IMR-90 (cell line): ENCODE data around the gene ACTRT2. TPM values are rescaled to one million over a fixed set of nuclear protein-coding genes. Genes with fewer than 3 reads are reported as not detected.

Source experiments
- ATAC-seq: fragments of 200-7000 bp; cut with Tn5 transposase; 2 replicates; pipeline ENCODE4 v1.9.1; 2020; ENCODE audit warnings: low read depth, mild to moderate bottlenecking, moderate library complexity
- BruUV-seq: library from RNA; stranded (reverse); fragments of 400-500 nt; replicated peaks from 2 replicates; lab custom pipeline; 2021; lab: Mats Ljungman, UMichigan
- CTCF ChIA-PET: fragments of 300-600 bp; formaldehyde crosslinking; extraction: SDS; loops from one replicate; lab custom pipeline; 2021; ENCODE audit warnings: antibody characterized with exemption; lab: Yijun Ruan, JAX
- POLR2A ChIA-PET: fragments of 300-600 bp; sonication (Branson Sonifier 250); formaldehyde crosslinking; loops from one replicate; lab custom pipeline; 2022; ENCODE audit warnings: antibody characterized with exemption; ENCODE audit not compliant: unreplicated experiment; lab: Charles Lee
- DNase-seq: peaks from one replicate; pipeline ENCODE4 v3.0.0; 2013
- H2AFZ ChIP-seq: replicated peaks from 2 replicates; pipeline ENCODE3; 2013; ENCODE audit warnings: low read length, mild to moderate bottlenecking; ENCODE audit not compliant: poor library complexity
- H2AK5ac ChIP-seq: 2 replicates; pipeline ENCODE4 v1.6.1; 2013; ENCODE audit warnings: low read depth, low read length, inconsistent platforms
- H2AK9ac ChIP-seq: replicated peaks from 2 replicates; pipeline ENCODE3; 2013; ENCODE audit warnings: mild to moderate bottlenecking, low read depth, low read length, moderate library complexity; ENCODE audit not compliant: poor library complexity
- H2BK120ac ChIP-seq: 2 replicates; pipeline ENCODE4 v1.6.1; 2013; ENCODE audit warnings: low read depth, low read length, inconsistent platforms
- H2BK15ac ChIP-seq: 3 replicates; pipeline ENCODE4 v1.6.1; 2013; ENCODE audit warnings: low read depth, low read length, inconsistent platforms
- H2BK20ac ChIP-seq: 2 replicates; pipeline ENCODE4 v1.6.1; 2013; ENCODE audit warnings: low read depth, mild to moderate bottlenecking, inconsistent platforms, low read length, moderate library complexity
- H2BK5ac ChIP-seq: 2 replicates; pipeline ENCODE4 v1.6.1; 2013; ENCODE audit warnings: mild to moderate bottlenecking, low read depth, low read length, inconsistent platforms; ENCODE audit not compliant: poor library complexity, severe bottlenecking
- H3K14ac ChIP-seq: replicated peaks from 2 replicates; pipeline ENCODE4 v1.6.1; 2013; ENCODE audit warnings: low read depth, low read length, inconsistent platforms
- H3K18ac ChIP-seq: 2 replicates; pipeline ENCODE4 v1.6.1; 2013; ENCODE audit warnings: low read depth, low read length, control low read depth
- H3K23ac ChIP-seq: 2 replicates; pipeline ENCODE4 v1.6.1; 2013; ENCODE audit warnings: low read depth, low read length, inconsistent platforms
- H3K27ac ChIP-seq: 2 replicates; pipeline ENCODE4 v1.5.1; 2013; ENCODE audit warnings: mild to moderate bottlenecking, control low read depth, low read length; ENCODE audit not compliant: insufficient read depth
- H3K27me3 ChIP-seq: 2 replicates; pipeline ENCODE4 v1.6.1; 2013; ENCODE audit warnings: low read length; ENCODE audit not compliant: control insufficient read depth, insufficient read depth
- H3K36me3 ChIP-seq: 2 replicates; pipeline ENCODE4 v1.6.1; 2013; ENCODE audit warnings: low read length, mixed read lengths; ENCODE audit not compliant: control insufficient read depth, insufficient read depth
- H3K4ac ChIP-seq: 2 replicates; pipeline ENCODE4 v1.6.1; 2013; ENCODE audit warnings: low read depth, low read length, inconsistent platforms
- H3K4me1 ChIP-seq: 2 replicates; pipeline ENCODE4 v1.6.1; 2013; ENCODE audit warnings: low read length, mixed read lengths; ENCODE audit not compliant: control insufficient read depth, insufficient read depth
- H3K4me2 ChIP-seq: 2 replicates; pipeline ENCODE4 v1.6.1; 2013; ENCODE audit warnings: low read depth, mild to moderate bottlenecking, control low read depth, low read length, moderate library complexity
- H3K4me3 ChIP-seq: 2 replicates; pipeline ENCODE4 v1.5.1; 2013; ENCODE audit warnings: low read depth, mild to moderate bottlenecking, control low read depth, low read length, moderate library complexity; ENCODE audit not compliant: insufficient read depth
- H3K56ac ChIP-seq: 2 replicates; pipeline ENCODE4 v1.6.1; 2013; ENCODE audit warnings: low read length, inconsistent platforms; ENCODE audit not compliant: insufficient read depth; ENCODE audit errors: extremely low read depth
- H3K79me1 ChIP-seq, 2 experiments: 2 replicates each; pipeline ENCODE4 v1.6.1; 2013; ENCODE audit warnings: low read length in 2 of 2, inconsistent platforms in 1 of 2, low read depth in 1 of 2
- H3K9ac ChIP-seq: 2 replicates; pipeline ENCODE4 v1.6.1; 2013; ENCODE audit warnings: low read depth, low read length, control low read depth
- H3K9me1 ChIP-seq: 2 replicates; pipeline ENCODE4 v1.6.1; 2013; ENCODE audit warnings: low read length, inconsistent platforms; ENCODE audit not compliant: insufficient read depth
- H3K9me3 ChIP-seq: 2 replicates; pipeline ENCODE4 v1.6.1; 2013; ENCODE audit warnings: low read length; ENCODE audit not compliant: control insufficient read depth, insufficient read depth
- H4K20me1 ChIP-seq: 2 replicates; pipeline ENCODE4 v1.6.1; 2013; ENCODE audit warnings: low read length, inconsistent platforms; ENCODE audit not compliant: insufficient read depth
- H4K5ac ChIP-seq: 2 replicates; pipeline ENCODE4 v1.6.1; 2013; ENCODE audit warnings: mild to moderate bottlenecking, low read depth, low read length, control low read depth
- H4K8ac ChIP-seq, 2 experiments: 2 replicates each; pipeline ENCODE4 v1.6.1; 2013; ENCODE audit warnings: low read depth in 2 of 2, low read length in 2 of 2, control low read depth in 1 of 2, inconsistent platforms in 1 of 2
- H4K91ac ChIP-seq: 2 replicates; pipeline ENCODE4 v1.6.1; 2013; ENCODE audit warnings: low read depth, low read length, inconsistent platforms; ENCODE audit not compliant: insufficient read depth
- CEBPB ChIP-seq: IDR thresholded peaks from 2 replicates; pipeline ENCODE4 v1.6.1; 2012; ENCODE audit warnings: low read depth, low read length, improper control_type of control experiment
- CHD1 ChIP-seq: IDR thresholded peaks from 2 replicates; pipeline ENCODE4 v1.6.1; 2012; ENCODE audit warnings: low read depth, low read length, improper control_type of control experiment
- FOS ChIP-seq: fragments of 150-350 bp; IDR thresholded peaks from 2 replicates; pipeline ENCODE4 v1.6.1; 2016; ENCODE audit warnings: low read depth, low read length
- MAFK ChIP-seq: IDR thresholded peaks from 2 replicates; pipeline ENCODE4 v1.6.1; 2012; ENCODE audit warnings: low read depth, low read length, improper control_type of control experiment
- POLR2A ChIP-seq: IDR thresholded peaks from 2 replicates; pipeline ENCODE4 v1.6.1; 2012; ENCODE audit warnings: mild to moderate bottlenecking, low read depth, low read length
- RAD21 ChIP-seq: IDR thresholded peaks from 2 replicates; pipeline ENCODE4 v1.6.1; 2012; ENCODE audit warnings: low read length, improper control_type of control experiment
- RFX5 ChIP-seq: IDR thresholded peaks from 2 replicates; pipeline ENCODE4 v1.8.0; 2012; ENCODE audit warnings: low read depth, mild to moderate bottlenecking, low read length, moderate library complexity
- SMC3 ChIP-seq: fragments of 150-350 bp; IDR thresholded peaks from 2 replicates; pipeline ENCODE4 v1.6.1; 2016; ENCODE audit warnings: low read depth, mild to moderate bottlenecking, antibody characterized with exemption, low read length, moderate library complexity
- WGBS, 2 experiments: methylation state at CpG; one replicate each; pipeline versions ENCODE4 v1.1.5 to v1.1.7; 2013; ENCODE audit warnings: missing lambda C conversion rate in 2 of 2; ENCODE audit not compliant: insufficient read length in 1 of 2; ENCODE audit errors: extremely low coverage in 2 of 2; 5-methylcytosine and 5-hydroxymethylcytosine counted together
- dilution Hi-C: fragments of 300-500 bp; cut with HindIII; formaldehyde crosslinking; loops from one replicate; pipeline ENCODE4 v1.14.3; 2018; ENCODE audit warnings: low sequenced_read_pairs; ENCODE audit not compliant: unreplicated experiment
- in situ Hi-C: fragments of 300-500 bp; cut with MboI; formaldehyde crosslinking; loops from 3 replicates; pipeline ENCODE4 v1.14.3; 2019; ENCODE audit warnings: low sequenced_read_pairs, inconsistent platforms, mixed read lengths
- intact Hi-C: fragments of 100-400 bp; cut with micrococcal nuclease; formaldehyde crosslinking; loops from 2 replicates; pipeline ENCODE4 v1.10.0; 2022
- polyA plus RNA-seq, 3 experiments: library from polyadenylated mRNA; depleted of rRNA; stranded (reverse); fragments of >200 nt; gene quantifications; 2 replicates each; pipeline ENCODE4 v1.2.3, GENCODE V29; 2012; ENCODE audit warnings: low replicate concordance in 1 of 3
- total RNA-seq: library from RNA; depleted of rRNA; stranded (reverse); fragments of >200 nt; gene quantifications from 2 replicates; pipeline ENCODE4 v1.2.3, GENCODE V29; 2012

The ACTRT2 gene
- total and polyA plus RNA-seq, 2 of the 4 experiments (the other 2 are of a cell fraction) = not detected

DNA sequence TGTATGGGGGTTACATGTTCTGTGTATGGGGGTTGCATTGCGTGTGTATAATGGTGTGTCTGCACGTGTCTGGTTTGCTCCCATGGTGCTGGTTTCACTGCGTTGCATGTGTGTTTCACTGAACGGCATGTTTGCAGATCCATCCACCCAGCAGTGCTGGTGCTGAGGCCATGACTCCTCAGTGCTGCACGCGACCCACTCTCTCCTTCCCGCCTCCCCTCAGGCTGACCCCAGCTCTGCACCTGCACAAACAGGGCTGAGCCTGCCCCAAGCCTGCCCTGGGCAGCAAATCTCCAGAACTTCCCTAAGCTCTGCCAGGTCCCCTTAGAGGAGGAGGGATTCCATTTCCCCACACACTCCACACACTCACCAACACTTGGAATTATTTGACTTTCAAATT lies 18.7 kb downstream of the ACTRT2 start:
- H3K56ac ChIP-seq = no peak overlapping the region
- no peak for DNase-seq
- no peak overlapping the region for H3K18ac ChIP-seq
- H3K4me3 ChIP-seq = no peak overlapping the region
- peaks cover 29% of the 10 kb centered on the region for H3K9me3 ChIP-seq
- intact Hi-C loops (no loop called here), dilution Hi-C loops (no loop called here), in situ Hi-C loops (no loop called here)
- H3K4ac ChIP-seq = no peak overlapping the region
- POLR2A ChIA-PET = no interaction called here
- H3K27me3 ChIP-seq = no peaks in the 10 kb centered on the region
- ATAC-seq = no peak
- H2BK120ac ChIP-seq = no peak overlapping the region
- H3K14ac ChIP-seq = no peak overlapping the region
- no peak overlapping the region for H2BK15ac ChIP-seq
- no peak overlapping the region for H4K91ac ChIP-seq
- no peak for TF ChIP-seq POLR2A
- no peak for TF ChIP-seq SMC3
- no peak for TF ChIP-seq RFX5
- TF ChIP-seq FOS = no peak
- no peak for TF ChIP-seq MAFK
- TF ChIP-seq CEBPB = no peak
- TF ChIP-seq RAD21 = no peak
- no peak for TF ChIP-seq CHD1
- no peak overlapping the region for H2BK5ac ChIP-seq
- H4K5ac ChIP-seq = no peak overlapping the region
- H3K4me1 ChIP-seq = no peaks in the 10 kb centered on the region
- H3K79me1 ChIP-seq = no peaks in the 10 kb centered on the region
- H3K4me2 ChIP-seq = no peak overlapping the region
- no peak overlapping the region for H2BK20ac ChIP-seq
- no TSS peak for BruUV-seq
- no peak overlapping the region for H3K23ac ChIP-seq
- H4K8ac ChIP-seq = no peak overlapping the region
- no peaks in the 10 kb centered on the region for H3K9me1 ChIP-seq
- CTCF ChIA-PET = no interaction called here
- H3K36me3 ChIP-seq = no peaks in the 10 kb centered on the region
- no peak overlapping the region for H2AK5ac ChIP-seq
- H3K9ac ChIP-seq = no peak overlapping the region
- H2AK9ac ChIP-seq = no peak overlapping the region
- no peaks in the 10 kb centered on the region for H4K20me1 ChIP-seq
- no peak overlapping the region for H3K27ac ChIP-seq
- 68% methylated on average over 3 of the region's 7 CpGs; no CpG with 5 or more reads in 1 of the 2 experiments for WGBS, 2 experiments
- no peak overlapping the region for H2AFZ ChIP-seq
